HEK293T (cell line): ENCODE results near the gene ANK3.

Source experiments
- ARNT ChIP-seq: fragments of 450-650 bp; IDR thresholded peaks from 2 replicates; pipeline ENCODE4 v1.6.1; 2017; ENCODE audit warnings: mild to moderate bottlenecking
- ELF4 ChIP-seq: fragments of 450-650 bp; IDR thresholded peaks from 2 replicates; pipeline ENCODE4 v1.6.1; 2017; ENCODE audit warnings: antibody characterized with exemption
- FOXK2 ChIP-seq: fragments of 450-650 bp; IDR thresholded peaks from 2 replicates; pipeline ENCODE4 v1.6.1; 2016; ENCODE audit warnings: mild to moderate bottlenecking
- FOXM1 ChIP-seq: fragments of 450-650 bp; IDR thresholded peaks from 2 replicates; pipeline ENCODE4 v1.6.1; 2017; ENCODE audit warnings: mild to moderate bottlenecking, borderline replicate concordance
- HDGF ChIP-seq: fragments of 450-650 bp; IDR thresholded peaks from 2 replicates; pipeline ENCODE4 v1.6.1; 2017; ENCODE audit warnings: antibody characterized with exemption, borderline replicate concordance
- LEF1 ChIP-seq: fragments of 450-650 bp; IDR thresholded peaks from 2 replicates; pipeline ENCODE4 v1.6.1; 2017; ENCODE audit warnings: mild to moderate bottlenecking, borderline replicate concordance
- PKNOX1 ChIP-seq: fragments of 450-650 bp; IDR thresholded peaks from 2 replicates; pipeline ENCODE4 v1.6.1; 2016
- SP1 ChIP-seq: fragments of 450-650 bp; IDR thresholded peaks from 2 replicates; pipeline ENCODE4 v1.6.1; 2017
- ZNF384 ChIP-seq: fragments of 450-650 bp; IDR thresholded peaks from 2 replicates; pipeline ENCODE4 v1.6.1; 2016

- no peak for TF ChIP-seq SP1
- TF ChIP-seq ARNT: no peak
- TF ChIP-seq LEF1: no peak
- TF ChIP-seq HDGF: no peak
- TF ChIP-seq ZNF384: no peak
- no peak for TF ChIP-seq FOXK2
- TF ChIP-seq FOXM1: no peak
- no peak for TF ChIP-seq ELF4
- TF ChIP-seq PKNOX1: no peak
These were observed 189.5 kb downstream of the ANK3 start for GRCh38 chr10:60200012-60200681.
